BE2C (cell line): Measurements from ENCODE around the gene CTNND1.

Source experiments
- DNase-seq: peaks from one replicate; pipeline ENCODE4 v3.0.0-alpha.2; 2020
- H3K27me3 ChIP-seq: fragments of 250-450 bp; sonication (Bioruptor Pico); 2 replicates; pipeline ENCODE4 v1.5.1; 2020; ENCODE audit warnings: mild to moderate bottlenecking
- H3K36me3 ChIP-seq: fragments of 250-450 bp; sonication (Bioruptor Pico); 2 replicates; pipeline ENCODE4 v1.5.1; 2020; ENCODE audit warnings: mild to moderate bottlenecking
- H3K4me1 ChIP-seq: fragments of 250-450 bp; sonication (Bioruptor Pico); 2 replicates; pipeline ENCODE4 v1.5.1; 2020
- H3K4me3 ChIP-seq: 2 replicates; pipeline ENCODE4 v1.5.1; 2011; ENCODE audit warnings: low read depth, low read length
- H3K9me3 ChIP-seq: fragments of 250-450 bp; sonication (Bioruptor Pico); 2 replicates; pipeline ENCODE4 v1.5.1; 2020
- CTCF ChIP-seq: IDR thresholded peaks from 2 replicates; pipeline ENCODE4 v1.5.1; 2012; ENCODE audit warnings: mild to moderate bottlenecking, low read depth, low read length

CTNND1 gene

GRCh38 chr11:57802411-57802810 lies 40.8 kb downstream of the CTNND1 start:
- Histone ChIP-seq H3K36me3 (peaks cover 9% of the 10 kb centered on the region), H3K4me3 (no peak overlapping the region), H3K27me3 (no peaks in the 10 kb centered on the region), H3K4me1 (no peaks in the 10 kb centered on the region), H3K9me3 (no peaks in the 10 kb centered on the region)
- DNase-seq = no peak
- TF ChIP-seq CTCF = no peak

- peaks cover 12% of the 10 kb centered on the region for H3K36me3 ChIP-seq
- H3K9me3 ChIP-seq = no peaks in the 10 kb centered on the region
Observed at GRCh38 chr11:57804466-57804865, 42.9 kb downstream of the CTNND1 start.

DNA sequence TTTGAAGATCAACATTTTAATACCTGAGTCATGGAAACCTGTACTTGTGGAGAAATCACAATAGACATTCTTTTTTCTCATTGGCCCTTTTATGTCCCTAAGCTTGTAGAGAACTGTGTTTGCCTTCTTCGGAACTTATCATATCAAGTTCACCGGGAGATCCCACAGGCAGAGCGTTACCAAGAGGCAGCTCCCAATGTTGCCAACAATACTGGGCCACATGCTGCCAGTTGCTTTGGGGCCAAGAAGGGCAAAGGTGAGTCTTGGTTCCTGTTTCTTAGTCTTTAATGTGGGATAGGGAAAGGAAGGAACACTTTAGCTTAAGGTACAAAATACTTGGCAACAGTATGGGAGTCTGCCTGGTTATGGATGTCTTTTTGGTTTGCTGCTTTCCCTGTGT lies 44.2 kb downstream of the CTNND1 start:
- no peak overlapping the region for H3K4me3 ChIP-seq
- H3K9me3 ChIP-seq = no peaks in the 10 kb centered on the region
- peaks cover 12% of the 10 kb centered on the region for H3K36me3 ChIP-seq
- DNase-seq = no peak
- TF ChIP-seq CTCF = no peak
- H3K27me3 ChIP-seq = no peaks in the 10 kb centered on the region
- no peaks in the 10 kb centered on the region for H3K4me1 ChIP-seq

More at GRCh38 chr11:57804466-57804865, 42.9 kb downstream of the CTNND1 start:
- H3K4me3 ChIP-seq = no peak overlapping the region
- TF ChIP-seq CTCF = no peak
- H3K27me3 ChIP-seq = no peaks in the 10 kb centered on the region
- H3K4me1 ChIP-seq = no peaks in the 10 kb centered on the region
- DNase-seq = no peak

DNA sequence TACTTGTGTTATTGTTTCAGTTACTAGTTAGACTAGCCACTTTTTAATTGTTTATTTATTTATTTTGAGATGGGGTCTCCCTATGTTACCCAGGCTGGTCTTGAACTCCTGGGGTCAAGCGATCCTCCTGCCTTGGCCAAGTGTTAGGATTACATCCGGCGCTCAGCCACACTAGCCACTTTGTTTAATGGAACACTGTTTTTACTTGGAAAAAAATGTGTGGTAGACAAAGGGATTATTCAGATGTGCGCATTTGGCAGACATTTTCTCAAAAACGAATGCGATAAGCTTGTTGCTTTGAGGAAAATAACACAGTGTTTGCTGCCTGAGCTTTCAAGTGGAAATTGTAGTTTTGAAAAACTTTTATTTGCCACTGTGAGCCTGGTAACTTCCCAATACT lies 51.0 kb downstream of the CTNND1 start:
- H3K9me3 ChIP-seq = no peaks in the 10 kb centered on the region
- peaks cover 6% of the 10 kb centered on the region; the same call in 1 of the 2 replicates for H3K36me3 ChIP-seq
- H3K4me3 ChIP-seq = no peak overlapping the region
- DNase-seq = no peak
- no peak for TF ChIP-seq CTCF
- no peaks in the 10 kb centered on the region for H3K27me3 ChIP-seq
- H3K4me1 ChIP-seq = no peaks in the 10 kb centered on the region

DNA sequence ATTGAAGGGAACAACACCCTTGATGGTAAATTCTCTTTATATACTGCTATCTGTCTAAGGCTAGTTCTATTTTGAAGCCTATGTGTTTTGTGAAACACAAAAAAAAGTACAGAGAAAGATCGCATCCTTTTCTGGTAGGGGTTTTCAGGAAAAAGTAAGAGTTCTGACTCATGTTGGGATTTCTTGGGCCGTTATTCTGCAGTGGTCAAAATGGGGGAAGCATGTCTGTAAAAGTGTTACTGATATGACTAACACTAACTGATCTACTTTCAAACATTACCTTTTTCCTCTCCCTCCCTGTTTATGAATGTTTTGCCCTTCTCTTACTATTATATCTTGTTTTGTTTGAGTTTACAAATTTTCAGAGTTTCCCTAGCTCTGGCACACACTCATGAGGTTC lies 53.9 kb downstream of the CTNND1 start:
- DNase-seq = no peak
- no peaks in the 10 kb centered on the region for H3K4me1 ChIP-seq
- H3K36me3 ChIP-seq = peaks cover 3% of the 10 kb centered on the region; the same call in 1 of the 2 replicates
- H3K4me3 ChIP-seq = no peak overlapping the region
- H3K27me3 ChIP-seq = no peaks in the 10 kb centered on the region
- H3K9me3 ChIP-seq = no peaks in the 10 kb centered on the region
- TF ChIP-seq CTCF = no peak

GRCh38 chr11:57815877-57816276 lies 54.3 kb downstream of the CTNND1 start:
- peaks cover 3% of the 10 kb centered on the region; the same call in 1 of the 2 replicates for H3K36me3 ChIP-seq
- TF ChIP-seq CTCF = no peak
- DNase-seq = no peak

More at GRCh38 chr11:57815877-57816276, 54.3 kb downstream of the CTNND1 start:
- no peak overlapping the region for H3K4me3 ChIP-seq
- H3K27me3 ChIP-seq = no peaks in the 10 kb centered on the region
- no peaks in the 10 kb centered on the region for H3K4me1 ChIP-seq
- H3K9me3 ChIP-seq = no peaks in the 10 kb centered on the region
